Amniotic epithelial cell (primary cell): ENCODE measurements around the gene ID3.
"Not testable (repeated sequence)": the region's sequence is repeated elsewhere in the genome, so short reads cannot be mapped to it uniquely, and the experiment has no call there.

Source experiments
- DNase-seq: peaks from one replicate; pipeline ENCODE4 v3.0.0-alpha.2; 2010; ENCODE audit warnings: low read depth

ID3 gene

DNA sequence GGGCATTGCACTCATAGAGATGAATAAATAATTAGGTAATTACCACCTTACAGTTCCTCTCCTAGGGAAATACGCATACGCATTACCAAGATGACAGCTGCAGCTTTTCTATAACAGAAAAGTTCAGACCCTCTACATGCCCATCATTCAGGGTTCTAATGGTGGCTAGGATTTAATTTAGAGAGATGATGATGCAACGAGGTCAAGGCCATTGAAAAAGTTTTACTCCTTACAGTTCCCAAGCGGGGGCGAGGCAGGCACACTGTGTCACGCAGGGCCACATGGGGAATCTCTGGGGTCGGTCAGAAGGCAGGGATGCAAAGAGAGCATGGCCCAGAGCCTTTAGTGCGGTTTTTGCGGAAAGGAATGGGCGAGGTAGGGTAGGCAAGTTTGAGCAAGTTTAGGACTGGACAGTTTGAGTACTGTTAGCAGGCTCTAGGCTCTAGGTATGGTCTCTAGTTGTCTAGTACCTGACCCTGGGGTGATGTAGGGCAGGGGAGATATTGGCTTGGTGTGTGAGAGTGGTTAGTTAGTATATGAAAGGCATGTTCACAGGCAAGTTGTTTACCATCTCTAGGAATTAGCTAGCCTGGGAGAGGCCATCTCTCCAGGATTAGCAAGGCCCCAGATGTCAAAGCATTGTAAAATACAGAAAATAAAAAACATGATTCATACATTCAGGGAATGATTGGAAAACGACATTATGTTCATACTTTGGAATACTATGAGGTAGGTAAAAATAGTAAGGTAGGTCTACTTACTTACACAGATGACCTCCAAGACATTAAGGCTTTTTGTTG is 29.6 kb upstream of the ID3 start:
- no peak for DNase-seq

- peak; percentile 98 for DNase-seq
Observed at GRCh38 chr1:23585321-23586022, 26.2 kb upstream of the ID3 start.

DNA sequence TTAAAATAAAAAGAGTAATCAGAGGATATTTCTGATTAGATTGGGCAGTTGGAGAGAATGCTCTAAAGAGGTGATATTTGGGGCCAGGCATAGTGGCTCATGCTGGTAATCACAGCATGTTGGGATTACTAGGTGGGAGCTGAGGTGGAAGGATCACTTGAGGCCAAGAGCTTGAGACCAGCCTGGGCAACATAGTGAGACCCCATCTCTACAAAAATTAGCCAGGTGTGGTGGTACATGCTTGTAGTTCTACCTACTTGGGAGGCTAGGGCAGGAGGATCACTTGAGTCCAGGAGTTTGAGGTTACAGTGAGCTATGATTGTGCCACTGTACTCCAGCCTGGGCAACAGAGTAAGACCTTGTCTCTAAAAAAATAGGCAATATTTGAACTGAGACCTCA is 24.4 kb upstream of the ID3 start:
- not testable (repeated sequence) for DNase-seq

DNA sequence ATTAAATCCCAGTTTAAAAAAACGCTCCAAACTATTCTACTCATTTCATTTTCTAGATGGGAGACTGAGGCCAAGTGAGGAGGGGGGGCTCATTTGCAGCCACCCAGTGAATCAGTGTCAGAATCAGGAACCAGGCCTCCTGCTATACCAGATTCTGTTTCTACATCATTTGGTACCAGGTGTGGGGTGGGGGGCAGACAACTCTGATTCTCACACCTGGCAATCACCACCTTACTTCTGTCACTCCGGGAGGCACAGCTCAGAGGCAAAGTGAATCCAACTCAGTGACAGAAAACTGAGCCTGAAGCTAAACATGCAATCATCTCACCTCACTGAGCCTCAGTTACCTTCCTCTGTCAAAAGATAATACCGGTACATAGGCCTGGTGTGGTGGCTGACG is 23.5 kb upstream of the ID3 start:
- DNase-seq: no peak

GRCh38 chr1:23581219-23581618 is 21.9 kb upstream of the ID3 start:
- no peak for DNase-seq

DNA sequence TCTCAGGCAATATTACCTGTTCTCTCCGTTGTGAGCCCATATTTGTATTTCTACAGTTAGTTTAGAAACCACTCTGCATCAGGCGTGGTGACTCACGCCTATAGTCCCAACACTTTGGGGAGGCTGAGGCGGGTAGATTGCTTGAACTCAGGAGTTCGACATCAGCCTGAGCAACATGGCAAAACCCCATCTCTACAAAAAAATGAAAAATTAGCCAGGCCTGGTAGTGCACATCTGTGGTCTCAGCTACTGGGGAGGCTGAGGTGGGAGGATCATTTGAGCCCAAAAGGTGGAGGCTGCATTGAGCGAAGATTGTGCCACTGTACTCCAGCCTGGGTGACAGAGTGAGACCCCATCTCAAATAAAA is 19.7 kb upstream of the ID3 start:
- DNase-seq: no peak

GRCh38 chr1:23578311-23578996 is 19.2 kb upstream of the ID3 start:
- DNase-seq: peak; percentile 63

DNA sequence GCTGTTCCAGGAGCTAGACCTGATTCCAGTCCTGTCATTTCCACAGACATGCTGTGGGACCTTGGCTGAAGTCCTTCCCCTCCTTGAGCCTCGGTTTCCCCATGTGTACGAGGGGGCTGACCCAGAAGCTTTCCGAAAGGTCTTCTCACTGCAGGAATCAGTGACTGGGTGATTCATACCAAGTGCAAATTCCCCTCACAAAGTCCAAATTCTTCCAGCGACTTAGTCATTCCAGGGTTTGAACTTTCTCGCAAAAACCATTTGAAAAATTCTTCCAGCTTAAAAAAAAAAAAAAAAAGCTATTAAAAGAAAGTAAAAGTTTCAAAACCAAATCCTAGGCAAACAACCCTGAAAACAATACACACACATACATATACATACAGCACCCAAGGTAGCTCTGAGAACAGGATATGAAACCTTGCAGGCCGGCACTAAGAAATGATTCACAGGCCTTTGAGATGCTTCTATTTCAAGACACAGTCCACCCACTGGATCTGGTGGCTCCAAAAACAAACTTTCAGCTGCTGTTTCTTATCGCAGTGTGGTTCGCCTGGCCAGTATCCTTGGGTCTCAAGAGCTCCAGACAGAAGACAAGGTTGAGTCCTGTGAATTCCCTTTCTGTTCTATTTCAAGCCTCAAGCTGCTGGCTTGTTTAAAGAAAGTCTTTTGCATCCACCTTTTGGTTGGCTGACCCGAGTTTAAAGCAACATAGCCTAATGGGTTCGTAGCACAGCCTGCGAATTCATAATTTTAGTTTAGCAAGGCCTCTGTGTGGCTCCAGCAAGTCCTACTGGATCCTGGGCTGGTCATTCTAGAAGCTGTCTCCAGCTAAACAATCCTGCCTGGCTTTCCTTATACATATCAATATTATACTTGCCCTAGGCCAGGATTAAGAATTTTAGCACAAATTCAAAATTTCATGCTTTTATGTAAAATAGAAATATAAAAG is 18.0 kb upstream of the ID3 start:
- DNase-seq: peak; percentile 97

DNA sequence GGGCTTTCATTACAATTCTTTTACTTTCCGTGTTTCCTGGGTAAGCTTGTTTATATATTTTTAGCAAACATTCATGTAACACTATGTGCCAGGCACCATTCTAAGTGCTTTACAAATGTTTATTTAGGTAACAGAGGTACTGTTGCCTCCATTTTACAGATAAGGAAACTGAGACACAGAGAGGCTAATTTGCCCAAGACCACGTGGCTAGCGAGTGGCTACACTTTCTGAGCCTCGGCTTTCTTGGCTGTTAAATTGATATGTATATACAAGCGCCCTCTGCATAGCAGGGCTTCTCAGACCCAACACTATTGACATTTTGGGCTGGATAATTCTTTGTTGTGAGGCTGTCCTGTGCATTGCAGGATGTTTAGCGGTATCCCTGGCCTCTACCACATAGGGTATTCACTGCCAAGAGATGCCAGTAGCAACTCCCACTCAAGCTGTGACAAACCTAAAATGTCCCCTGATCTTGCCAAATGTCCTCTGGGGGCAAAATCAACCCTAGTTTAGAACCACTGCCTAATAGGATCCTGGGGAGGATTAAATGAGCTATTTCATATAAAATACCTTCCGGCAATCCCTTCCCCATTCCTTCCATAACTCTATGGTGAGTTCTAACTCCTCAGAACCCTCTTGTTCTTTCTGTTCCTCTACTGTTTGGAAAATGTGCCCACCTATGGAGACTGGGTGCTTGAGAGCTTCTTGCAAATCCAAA is 17.2 kb upstream of the ID3 start:
- no peak for DNase-seq

GRCh38 chr1:23575226-23575810 is 16.0 kb upstream of the ID3 start:
- DNase-seq: no peak

- DNase-seq: no peak
Observed at GRCh38 chr1:23574265-23574754, 15.0 kb upstream of the ID3 start.

DNA sequence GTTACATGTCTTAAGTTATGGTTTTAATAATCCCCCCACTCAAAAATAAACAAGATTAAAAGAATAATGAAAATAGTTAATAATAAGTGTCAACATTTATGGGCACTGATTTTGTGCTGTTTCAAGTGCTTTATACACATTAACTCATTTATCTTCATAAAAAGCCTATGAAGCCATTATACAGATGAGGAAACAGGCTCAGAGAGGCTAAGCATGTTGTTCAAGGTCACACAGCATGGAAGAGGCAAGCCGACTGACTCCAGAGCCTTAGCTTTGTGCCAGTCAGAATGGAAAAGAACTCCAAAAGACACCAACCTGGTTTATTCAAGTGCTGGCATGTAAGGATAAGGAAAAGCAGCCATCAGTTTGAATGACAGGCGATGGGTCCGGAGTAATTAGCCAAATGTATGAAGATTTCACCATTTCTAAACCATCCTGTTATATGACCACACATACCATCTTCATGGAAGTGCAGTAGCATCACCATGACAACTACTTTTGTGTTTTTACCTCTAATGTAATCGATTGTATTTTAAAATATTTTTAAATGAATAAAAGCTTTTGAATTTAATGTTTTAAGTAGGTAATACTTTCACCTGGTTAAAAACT is 14.4 kb upstream of the ID3 start:
- no peak for DNase-seq

GRCh38 chr1:23571465-23571864 is 12.2 kb upstream of the ID3 start:
- no peak for DNase-seq

GRCh38 chr1:23570001-23570691 is 10.8 kb upstream of the ID3 start:
- DNase-seq: no peak

GRCh38 chr1:23568608-23569383 is 9.5 kb upstream of the ID3 start:
- DNase-seq: no peak

GRCh38 chr1:23567996-23568607 is 8.8 kb upstream of the ID3 start:
- DNase-seq: no peak

DNA sequence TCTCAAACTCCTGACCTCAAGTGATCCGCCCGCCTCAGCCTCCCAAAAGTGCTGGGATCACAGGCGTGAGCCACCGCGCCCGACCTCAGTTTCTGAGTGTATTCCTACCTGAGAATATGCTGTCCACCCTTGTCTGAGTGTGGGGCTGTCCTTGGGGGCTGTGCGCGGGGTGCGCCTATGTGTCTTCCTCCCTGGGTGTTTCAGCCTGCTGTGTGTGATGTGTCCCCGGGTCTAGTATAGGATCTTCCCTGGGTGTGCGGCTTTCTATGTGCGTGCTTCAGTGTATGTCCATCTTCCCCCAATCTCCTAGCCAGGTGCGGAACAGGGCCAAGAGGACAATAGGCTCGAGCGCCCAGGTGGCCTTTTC is 8.3 kb upstream of the ID3 start:
- DNase-seq: no peak

- no peak for DNase-seq
Observed at GRCh38 chr1:23566304-23566703, 7.0 kb upstream of the ID3 start.

- DNase-seq: no peak
Observed at GRCh38 chr1:23565776-23566175, 6.5 kb upstream of the ID3 start.
